HEK293 (cell line): Measurements from ENCODE around the gene MELTF.
A peak's percentile ranks its signal among the peaks of the same experiment; 100 is the strongest.

ENCODE experiments used
- CTCF ChIA-PET: fragments of 350-600 bp; formaldehyde crosslinking; extraction: SDS; loops from one replicate; lab custom pipeline; 2021; ENCODE audit warnings: antibody characterized with exemption; lab: Yijun Ruan, JAX
- POLR2A ChIA-PET: fragments of 300-600 bp; formaldehyde crosslinking; extraction: SDS; loops from one replicate; lab custom pipeline; 2020; ENCODE audit warnings: antibody characterized with exemption, inconsistent platforms; lab: Yijun Ruan, JAX
- H3K27ac ChIP-seq: fragments of 200-500 bp; sonication (Bioruptor generic); 2 replicates; pipeline ENCODE4 v1.5.1; 2014; ENCODE audit warnings: low read depth, low read length, control low read depth, inconsistent platforms; ENCODE audit errors: extremely low read depth
- H3K36me3 ChIP-seq, 2 experiments: fragments of 200-500 bp in 1 of 2; sonication (Bioruptor generic) in 1 of 2; 1 replicate in 1 of 2; 2 replicates in 1 of 2; pipeline ENCODE4 v1.5.1; 2014 to 2017; ENCODE audit warnings: inconsistent platforms in 2 of 2, low read length in 2 of 2; ENCODE audit not compliant: control insufficient read depth in 2 of 2, insufficient read depth in 1 of 2
- H3K4me1 ChIP-seq: fragments of 200-500 bp; sonication (Bioruptor generic); 2 replicates; pipeline ENCODE4 v1.5.1; 2014; ENCODE audit warnings: mild to moderate bottlenecking, low read length, inconsistent platforms; ENCODE audit not compliant: control insufficient read depth, insufficient read depth
- H3K4me3 ChIP-seq: 2 replicates; pipeline ENCODE4 v1.5.1; 2011; ENCODE audit warnings: low read depth, mild to moderate bottlenecking, control low read depth, low read length, moderate library complexity
- H3K9me3 ChIP-seq: fragments of 200-500 bp; sonication (Bioruptor generic); 2 replicates; pipeline ENCODE4 v1.5.1; 2014; ENCODE audit warnings: low read depth, low read length, inconsistent platforms; ENCODE audit not compliant: control insufficient read depth, insufficient read depth
- KLF8 ChIP-seq: fragments of 450-650 bp; formaldehyde crosslinking; IDR thresholded peaks from 2 replicates; pipeline ENCODE4 v1.5.1; 2016; ENCODE audit warnings: missing biosample characterization, missing genetic modification characterization
- PATZ1 ChIP-seq: fragments of 450-650 bp; formaldehyde crosslinking; IDR thresholded peaks from 2 replicates; pipeline ENCODE4 v1.5.1; 2016; ENCODE audit warnings: missing biosample characterization, missing genetic modification characterization
- SCRT2 ChIP-seq: fragments of 450-650 bp; formaldehyde crosslinking; IDR thresholded peaks from 2 replicates; pipeline ENCODE4 v1.5.1; 2016; ENCODE audit warnings: missing biosample characterization, missing genetic modification characterization
- ZFHX2 ChIP-seq: fragments of 450-650 bp; formaldehyde crosslinking; conservative IDR thresholded peaks from 2 replicates; pipeline ENCODE4 v1.5.1; 2016; ENCODE audit warnings: missing biosample characterization, missing genetic modification characterization
- ZFP37 ChIP-seq: fragments of 450-650 bp; formaldehyde crosslinking; IDR thresholded peaks from 2 replicates; pipeline ENCODE4 v1.5.1; 2016; ENCODE audit warnings: missing biosample characterization, missing genetic modification characterization
- ZNF112 ChIP-seq: fragments of 450-650 bp; formaldehyde crosslinking; IDR thresholded peaks from 2 replicates; pipeline ENCODE4 v1.5.0; 2017; ENCODE audit warnings: missing biosample characterization, missing genetic modification characterization
- ZNF121 ChIP-seq: fragments of 450-650 bp; formaldehyde crosslinking; IDR thresholded peaks from 2 replicates; pipeline ENCODE4 v1.5.1; 2016; ENCODE audit warnings: missing biosample characterization, missing genetic modification characterization
- ZNF140 ChIP-seq: fragments of 450-650 bp; formaldehyde crosslinking; IDR thresholded peaks from 2 replicates; pipeline ENCODE4 v1.5.1; 2016; ENCODE audit warnings: missing biosample characterization, missing genetic modification characterization
- ZNF211 ChIP-seq: fragments of 450-650 bp; formaldehyde crosslinking; IDR thresholded peaks from 2 replicates; pipeline ENCODE4 v1.5.1; 2016; ENCODE audit warnings: low read depth, missing biosample characterization, missing genetic modification characterization
- ZNF394 ChIP-seq: fragments of 450-650 bp; formaldehyde crosslinking; IDR thresholded peaks from 2 replicates; pipeline ENCODE4 v1.5.1; 2016; ENCODE audit warnings: missing biosample characterization, missing genetic modification characterization, mild to moderate bottlenecking, moderate library complexity, borderline replicate concordance
- ZNF514 ChIP-seq: fragments of 450-650 bp; formaldehyde crosslinking; IDR thresholded peaks from 2 replicates; pipeline ENCODE4 v1.5.1; 2016; ENCODE audit warnings: missing biosample characterization, missing genetic modification characterization
- ZNF610 ChIP-seq: fragments of 450-650 bp; formaldehyde crosslinking; IDR thresholded peaks from 2 replicates; pipeline ENCODE4 v1.5.1; 2016; ENCODE audit warnings: missing biosample characterization, missing genetic modification characterization, borderline replicate concordance
- ZNF623 ChIP-seq: fragments of 450-650 bp; formaldehyde crosslinking; IDR thresholded peaks from 2 replicates; pipeline ENCODE4 v1.5.1; 2016; ENCODE audit warnings: missing biosample characterization, missing genetic modification characterization
- ZNF664 ChIP-seq: fragments of 450-650 bp; formaldehyde crosslinking; IDR thresholded peaks from 2 replicates; pipeline ENCODE4 v1.5.1; 2016; ENCODE audit warnings: missing biosample characterization, missing genetic modification characterization
- TF ChIP-seq, protein P1 (sequence below): fragments of 450-650 bp; formaldehyde crosslinking; IDR thresholded peaks from 2 replicates; pipeline ENCODE4 v1.5.1; 2016; ENCODE audit warnings: missing biosample characterization, missing genetic modification characterization
- TF ChIP-seq, protein P2 (sequence below): fragments of 450-650 bp; IDR thresholded peaks from 2 replicates; pipeline ENCODE4 v1.5.1; 2018; ENCODE audit warnings: missing biosample characterization, missing genetic modification characterization
- TF ChIP-seq, protein P3 (sequence below): fragments of 450-650 bp; formaldehyde crosslinking; IDR thresholded peaks from 2 replicates; pipeline ENCODE4 v1.5.1; 2016; ENCODE audit warnings: missing biosample characterization, missing genetic modification characterization

Gene MELTF

GRCh38 chr3:197012540-197012883, 17.1 kb downstream of the MELTF start:
- H3K4me1 ChIP-seq: no peaks in the 10 kb centered on the region
- TF ChIP-seq SCRT2 (no peak), ZNF623 (tag by site-specific recombination) (no peak), ZNF140 (tag by site-specific recombination) (no peak), ZNF664 (tag by site-specific recombination) (no peak), ZNF394 (tag by site-specific recombination) (no peak), PATZ1 (tag by site-specific recombination) (no peak), ZFP37 (no peak)
- H3K4me3 ChIP-seq: no peak overlapping the region
- ChIA-PET CTCF (no interaction called here), POLR2A (interaction anchor here (0.5 kb wide), 1 partner anchor 266 kb away, joined by 3 read pairs; no protein-coding TSS in a partner anchor)
- no peaks in the 10 kb centered on the region for H3K9me3 ChIP-seq
- no peak overlapping the region for H3K27ac ChIP-seq
- no peaks in the 10 kb centered on the region for H3K36me3 ChIP-seq

DNA sequence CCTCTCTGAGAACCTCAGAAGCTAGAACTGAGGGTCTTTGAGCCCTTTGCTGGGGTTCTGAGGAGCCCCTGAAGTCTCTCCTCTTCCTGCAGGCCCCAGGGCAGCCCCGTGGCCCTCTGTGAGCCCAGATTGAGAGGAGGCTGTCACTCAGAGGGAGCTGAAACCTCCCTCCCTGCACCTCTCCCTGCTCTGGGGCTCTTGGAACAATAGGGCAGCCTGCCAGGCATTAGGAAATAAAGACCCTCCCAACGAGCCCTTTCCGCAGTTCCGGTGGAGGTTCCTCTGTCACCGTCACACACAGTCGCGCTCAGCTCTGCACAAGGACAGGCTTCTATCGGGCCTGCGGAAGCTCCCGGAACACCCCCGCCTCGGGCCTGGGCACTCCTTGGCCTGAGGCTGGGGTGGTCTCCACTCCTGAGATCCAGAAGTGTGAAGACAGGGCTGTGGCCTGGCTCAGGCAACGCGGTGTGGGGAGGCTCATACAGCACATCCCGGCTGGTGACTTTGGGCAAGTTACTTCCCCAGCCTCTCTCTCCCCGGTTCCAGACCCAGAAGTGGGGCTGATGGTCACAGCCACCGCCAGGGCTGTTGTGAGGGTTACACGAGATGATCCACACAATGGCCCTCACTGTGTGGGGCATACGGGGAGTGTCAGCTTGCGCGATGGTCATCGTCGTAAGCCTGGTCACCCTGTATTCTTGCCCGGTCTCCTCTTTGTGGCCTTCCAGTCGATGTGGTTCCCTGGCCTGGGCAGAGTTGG, 17.7 kb downstream of the MELTF start:
- Histone ChIP-seq H3K9me3 (no peaks in the 10 kb centered on the region), H3K36me3 (no peaks in the 10 kb centered on the region), H3K4me1 (no peaks in the 10 kb centered on the region), H3K27ac (no peak overlapping the region), H3K4me3 (no peak overlapping the region)
- POLR2A ChIA-PET: interaction anchor here (0.5 kb wide), 1 partner anchor 266 kb away, joined by 3 read pairs; no protein-coding TSS in a partner anchor
- CTCF ChIA-PET: no interaction called here
- no peak for TF ChIP-seq ZNF211 (tag by site-specific recombination)
- TF ChIP-seq ZNF112 (tag by site-specific recombination): no peak
- no peak for TF ChIP-seq ZNF514 (tag by site-specific recombination)
- TF ChIP-seq, protein P1, sequence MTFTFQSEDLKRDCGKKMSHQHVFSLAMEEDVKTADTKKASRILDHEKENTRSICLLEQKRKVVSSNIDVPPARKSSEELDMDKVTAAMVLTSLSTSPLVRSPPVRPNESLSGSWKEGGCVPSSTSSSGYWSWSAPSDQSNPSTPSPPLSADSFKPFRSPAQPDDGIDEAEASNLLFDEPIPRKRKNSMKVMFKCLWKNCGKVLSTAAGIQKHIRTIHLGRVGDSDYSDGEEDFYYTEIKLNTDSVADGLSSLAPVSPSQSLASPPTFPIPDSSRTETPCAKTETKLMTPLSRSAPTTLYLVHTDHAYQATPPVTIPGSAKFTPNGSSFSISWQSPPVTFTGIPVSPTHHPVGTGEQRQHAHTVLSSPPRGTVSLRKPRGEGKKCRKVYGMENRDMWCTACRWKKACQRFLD (tag by site-specific recombination): no peak
- TF ChIP-seq KLF8 (tag by site-specific recombination): no peak
- TF ChIP-seq ZNF121 (tag by site-specific recombination): no peak

DNA sequence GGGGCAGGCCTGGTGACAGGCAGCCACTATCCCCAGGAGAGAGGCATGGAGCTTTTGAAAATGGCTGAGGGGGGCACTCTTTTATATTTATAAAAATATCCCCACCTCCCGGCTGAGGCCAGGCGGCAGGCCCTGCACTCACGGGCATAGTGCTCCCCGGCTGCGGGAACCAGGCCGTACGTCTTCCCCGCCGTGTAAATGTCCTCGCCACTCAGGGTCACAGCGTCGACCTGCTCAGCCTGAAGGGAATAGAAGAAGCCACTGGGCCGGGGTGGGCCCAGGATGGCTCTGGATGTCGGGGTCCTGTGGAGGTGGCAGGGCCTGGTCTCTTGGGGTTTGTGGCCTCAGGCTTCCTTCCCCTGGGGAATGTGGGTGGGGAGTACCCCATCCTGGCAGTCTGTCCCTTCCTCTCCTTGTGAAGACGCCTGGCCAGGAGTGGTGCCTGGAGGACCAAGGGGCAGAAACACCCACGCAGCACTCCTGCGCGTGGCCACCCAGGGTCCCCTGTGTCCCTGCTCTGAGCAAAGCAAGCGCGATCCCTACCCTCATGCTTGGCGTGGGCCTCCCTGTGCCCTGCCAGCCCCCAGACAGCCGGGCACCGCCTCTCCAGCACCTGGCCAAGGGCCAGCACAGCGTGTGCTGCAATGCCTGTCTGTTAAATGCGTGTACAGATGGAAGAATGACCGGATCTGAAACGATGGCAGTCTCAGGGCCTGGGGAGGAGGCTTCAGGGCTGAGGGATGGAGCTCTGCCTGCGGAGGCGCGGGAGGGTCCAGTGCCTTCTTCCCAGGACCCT, 18.9 kb downstream of the MELTF start:
- Histone ChIP-seq H3K9me3 (no peaks in the 10 kb centered on the region), H3K27ac (no peak overlapping the region), H3K4me3 (no peak overlapping the region), H3K4me1 (no peaks in the 10 kb centered on the region), H3K36me3 (no peaks in the 10 kb centered on the region)
- ChIA-PET CTCF (interaction anchor here (0.7 to 1.0 kb wide), 2 partner anchors 19 to 241 kb away, joined by 3 to 5 read pairs; partner anchors contain the start of gene MELTF), POLR2A (no interaction called here)
- TF ChIP-seq ZFHX2 (tag by site-specific recombination) (peak; percentile 57), PATZ1 (tag by site-specific recombination) (no peak), ZNF610 (tag by site-specific recombination) (no peak)
- TF ChIP-seq, protein P2, sequence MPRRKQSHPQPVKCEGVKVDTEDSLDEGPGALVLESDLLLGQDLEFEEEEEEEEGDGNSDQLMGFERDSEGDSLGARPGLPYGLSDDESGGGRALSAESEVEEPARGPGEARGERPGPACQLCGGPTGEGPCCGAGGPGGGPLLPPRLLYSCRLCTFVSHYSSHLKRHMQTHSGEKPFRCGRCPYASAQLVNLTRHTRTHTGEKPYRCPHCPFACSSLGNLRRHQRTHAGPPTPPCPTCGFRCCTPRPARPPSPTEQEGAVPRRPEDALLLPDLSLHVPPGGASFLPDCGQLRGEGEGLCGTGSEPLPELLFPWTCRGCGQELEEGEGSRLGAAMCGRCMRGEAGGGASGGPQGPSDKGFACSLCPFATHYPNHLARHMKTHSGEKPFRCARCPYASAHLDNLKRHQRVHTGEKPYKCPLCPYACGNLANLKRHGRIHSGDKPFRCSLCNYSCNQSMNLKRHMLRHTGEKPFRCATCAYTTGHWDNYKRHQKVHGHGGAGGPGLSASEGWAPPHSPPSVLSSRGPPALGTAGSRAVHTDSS (tag by site-specific recombination): no peak
- TF ChIP-seq, protein P3, sequence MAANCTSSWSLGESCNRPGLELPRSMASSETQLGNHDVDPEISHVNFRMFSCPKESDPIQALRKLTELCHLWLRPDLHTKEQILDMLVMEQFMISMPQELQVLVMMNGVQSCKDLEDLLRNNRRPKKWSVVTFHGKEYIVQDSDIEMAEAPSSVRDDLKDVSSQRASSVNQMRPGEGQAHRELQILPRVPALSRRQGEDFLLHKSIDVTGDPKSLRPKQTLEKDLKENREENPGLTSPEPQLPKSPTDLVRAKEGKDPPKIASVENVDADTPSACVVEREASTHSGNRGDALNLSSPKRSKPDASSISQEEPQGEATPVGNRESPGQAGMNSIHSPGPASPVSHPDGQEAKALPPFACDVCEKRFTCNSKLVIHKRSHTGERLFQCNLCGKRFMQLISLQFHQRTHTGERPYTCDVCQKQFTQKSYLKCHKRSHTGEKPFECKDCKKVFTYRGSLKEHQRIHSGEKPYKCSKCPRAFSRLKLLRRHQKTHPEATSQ: no peak
